ENCODE measurements around the gene LRTM2. TPM values are rescaled to one million over a fixed set of nuclear protein-coding genes. Genes with fewer than 3 reads are reported as not detected.

LRTM2 gene
- total RNA-seq, 1 experiment from 2014 or later = not detected

DNA sequence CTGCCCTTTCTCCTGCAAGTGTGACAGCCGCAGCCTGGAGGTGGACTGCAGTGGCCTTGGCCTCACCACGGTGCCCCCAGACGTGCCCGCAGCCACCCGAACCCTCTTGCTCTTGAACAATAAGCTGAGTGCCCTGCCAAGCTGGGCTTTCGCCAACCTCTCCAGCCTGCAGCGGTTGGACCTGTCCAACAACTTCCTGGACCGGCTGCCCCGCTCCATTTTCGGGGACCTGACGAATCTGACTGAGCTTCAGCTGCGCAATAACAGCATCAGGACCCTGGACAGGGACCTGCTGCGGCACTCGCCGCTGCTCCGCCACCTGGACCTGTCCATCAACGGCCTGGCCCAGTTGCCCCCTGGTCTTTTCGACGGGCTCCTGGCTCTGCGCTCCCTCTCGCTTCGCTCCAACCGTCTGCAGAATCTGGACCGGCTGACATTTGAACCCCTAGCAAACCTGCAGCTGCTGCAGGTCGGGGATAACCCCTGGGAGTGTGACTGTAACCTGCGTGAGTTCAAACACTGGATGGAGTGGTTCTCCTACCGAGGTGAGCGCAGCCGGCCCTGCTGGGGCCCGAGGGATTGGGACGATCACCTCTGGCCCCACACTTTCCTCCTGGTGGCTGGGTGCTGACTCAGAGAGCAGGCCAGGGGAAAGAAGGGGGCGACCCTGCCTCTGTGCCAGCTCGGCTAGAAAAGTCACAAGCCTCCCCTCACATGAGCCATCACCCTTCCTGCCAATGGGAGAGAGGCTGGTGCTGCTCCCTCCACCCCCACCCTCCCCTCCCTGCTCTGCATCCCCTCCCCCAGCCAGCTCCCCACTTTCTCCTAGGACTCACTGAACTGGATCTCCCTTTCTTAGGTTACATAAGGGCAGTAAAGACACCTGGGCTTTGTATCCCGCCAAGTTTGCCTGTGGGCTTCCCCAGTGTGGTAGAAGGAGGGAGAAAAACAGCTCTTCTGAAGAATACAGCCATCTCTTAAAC is 10.9 kb downstream of the LRTM2 start:
- Histone ChIP-seq H3K27ac (no peak overlapping the region), H3K27me3 (ENCODE audit: insufficient read depth, low read depth) (peaks cover 99% of the 10 kb centered on the region), H3K36me3 (ENCODE audit: low read depth) (no peaks in the 10 kb centered on the region), H4K20me1 (ENCODE audit: insufficient read depth) (peaks cover 6% of the 10 kb centered on the region; the same call in 1 of the 2 replicates), H3F3A (ENCODE audit: insufficient read depth, low read depth) (no peaks in the 10 kb centered on the region), H3K79me2 (ENCODE audit: low read depth) (no peaks in the 10 kb centered on the region), H3K4me3 (no peak overlapping the region), H2AFZ (no peak overlapping the region), H3K9me2 (ENCODE audit: insufficient read depth) (no peaks in the 10 kb centered on the region), H3K9me3 (ENCODE audit: insufficient read depth, low read depth) (no peaks in the 10 kb centered on the region), H3K4me2 (no peak overlapping the region), H3K4me1 (replicated peaks; ENCODE audit: insufficient read depth) (no peaks in the 10 kb centered on the region)
- CTCF ChIA-PET = interaction anchor here (0.6 kb wide), 1 partner anchor 1369 kb away, joined by 3 read pairs; no protein-coding TSS in a partner anchor
- peak; percentile 68 to 86 for DNase-seq
- intact Hi-C loops (cut with micrococcal nuclease; ENCODE audit: unreplicated experiment) = no loop called here
- POLR2A ChIA-PET (ENCODE audit: unreplicated experiment) = no interaction called here
- TF ChIP-seq, protein P1, sequence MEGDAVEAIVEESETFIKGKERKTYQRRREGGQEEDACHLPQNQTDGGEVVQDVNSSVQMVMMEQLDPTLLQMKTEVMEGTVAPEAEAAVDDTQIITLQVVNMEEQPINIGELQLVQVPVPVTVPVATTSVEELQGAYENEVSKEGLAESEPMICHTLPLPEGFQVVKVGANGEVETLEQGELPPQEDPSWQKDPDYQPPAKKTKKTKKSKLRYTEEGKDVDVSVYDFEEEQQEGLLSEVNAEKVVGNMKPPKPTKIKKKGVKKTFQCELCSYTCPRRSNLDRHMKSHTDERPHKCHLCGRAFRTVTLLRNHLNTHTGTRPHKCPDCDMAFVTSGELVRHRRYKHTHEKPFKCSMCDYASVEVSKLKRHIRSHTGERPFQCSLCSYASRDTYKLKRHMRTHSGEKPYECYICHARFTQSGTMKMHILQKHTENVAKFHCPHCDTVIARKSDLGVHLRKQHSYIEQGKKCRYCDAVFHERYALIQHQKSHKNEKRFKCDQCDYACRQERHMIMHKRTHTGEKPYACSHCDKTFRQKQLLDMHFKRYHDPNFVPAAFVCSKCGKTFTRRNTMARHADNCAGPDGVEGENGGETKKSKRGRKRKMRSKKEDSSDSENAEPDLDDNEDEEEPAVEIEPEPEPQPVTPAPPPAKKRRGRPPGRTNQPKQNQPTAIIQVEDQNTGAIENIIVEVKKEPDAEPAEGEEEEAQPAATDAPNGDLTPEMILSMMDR (conservative IDR thresholded peaks at IDR 0.05) = no peak
- no peak for TF ChIP-seq EZH2 (IDR thresholded peaks at IDR 0.05; ENCODE audit: low read depth)
- no TSS peak for BruUV-seq (replicated peaks)

DNA sequence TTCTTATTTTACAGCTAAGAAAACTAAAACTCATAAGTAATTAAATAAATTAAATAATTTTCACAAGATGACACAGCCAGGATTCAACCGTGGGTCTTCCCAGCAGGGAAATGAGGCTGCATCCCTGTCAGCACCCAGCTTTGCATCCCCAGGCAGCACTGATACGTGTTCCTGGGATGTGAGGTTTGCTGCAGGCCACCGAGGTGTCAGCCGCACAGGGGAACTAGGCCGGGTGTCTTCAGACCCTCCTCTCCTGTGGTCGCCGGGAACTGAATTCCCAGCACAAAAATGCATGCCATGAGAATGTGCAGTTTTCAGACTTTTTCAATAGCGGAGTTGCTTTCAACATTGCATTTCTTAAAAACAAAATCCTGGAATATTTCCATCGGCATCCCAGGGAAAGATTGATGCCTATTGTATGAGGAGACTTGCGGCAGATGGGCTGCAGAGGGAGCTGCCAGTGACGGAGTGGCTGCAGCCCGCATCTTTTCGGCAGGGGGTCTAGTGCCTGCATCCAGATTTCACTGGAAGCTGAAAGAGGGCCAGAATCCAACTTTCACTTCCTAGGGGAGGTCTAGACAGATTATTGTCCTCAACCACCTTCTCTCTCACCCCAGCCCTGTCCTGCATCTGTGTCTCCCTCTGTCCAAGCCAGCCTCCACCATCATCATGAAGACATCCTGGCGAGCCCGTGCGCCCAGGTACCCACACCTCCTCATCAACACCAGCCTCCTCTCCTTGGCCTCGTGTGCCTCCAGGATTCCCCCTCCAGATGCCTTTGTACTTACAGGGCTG is 12.6 kb downstream of the LRTM2 start:
- Histone ChIP-seq H3K4me1 (replicated peaks; ENCODE audit: insufficient read depth) (peaks cover 17% of the 10 kb centered on the region), H3K9me3 (ENCODE audit: insufficient read depth, low read depth) (no peaks in the 10 kb centered on the region), H3K4me3 (no peak overlapping the region), H3K36me3 (ENCODE audit: low read depth) (no peaks in the 10 kb centered on the region), H3K27ac (no peak overlapping the region), H3K4me2 (no peak overlapping the region), H3K9me2 (ENCODE audit: insufficient read depth) (no peaks in the 10 kb centered on the region), H3K79me2 (ENCODE audit: low read depth) (no peaks in the 10 kb centered on the region), H4K20me1 (ENCODE audit: insufficient read depth) (peaks cover 6% of the 10 kb centered on the region; the same call in 1 of the 2 replicates), H3F3A (ENCODE audit: insufficient read depth, low read depth) (no peaks in the 10 kb centered on the region; the same call in 1 of the 2 replicates), H2AFZ (no peak overlapping the region), H3K27me3 (ENCODE audit: insufficient read depth, low read depth) (peaks cover 99% of the 10 kb centered on the region)
- DNase-seq = peak in 1 of 2 experiments; percentile 30
- intact Hi-C loops (cut with micrococcal nuclease; ENCODE audit: unreplicated experiment) = no loop called here
- CTCF ChIA-PET = no interaction called here
- POLR2A ChIA-PET (ENCODE audit: unreplicated experiment) = no interaction called here
- BruUV-seq (replicated peaks) = no TSS peak
- TF ChIP-seq EZH2 (IDR thresholded peaks at IDR 0.05; ENCODE audit: low read depth) = peak; percentile 18; the same call in 1 of the 2 replicates
- TF ChIP-seq, protein P1 (conservative IDR thresholded peaks at IDR 0.05) = no peak

- POLR2A ChIA-PET (ENCODE audit: unreplicated experiment) = no interaction called here
- TF ChIP-seq, protein P1 (conservative IDR thresholded peaks at IDR 0.05) = no peak
- TF ChIP-seq EZH2 (IDR thresholded peaks at IDR 0.05; ENCODE audit: low read depth) = no peak
- no TSS peak for BruUV-seq (replicated peaks)
Observed at GRCh38 chr12:1833596-1834028, 13.2 kb downstream of the LRTM2 start.

More at GRCh38 chr12:1833596-1834028, 13.2 kb downstream of the LRTM2 start:
- no peaks in the 10 kb centered on the region for H3K9me3 ChIP-seq (ENCODE audit: insufficient read depth, low read depth)
- H3K4me2 ChIP-seq = no peak overlapping the region
- H3K27ac ChIP-seq = no peak overlapping the region
- CTCF ChIA-PET = no interaction called here
- intact Hi-C loops (cut with micrococcal nuclease; ENCODE audit: unreplicated experiment) = no loop called here
- no peak overlapping the region for H3K4me3 ChIP-seq
- no peak overlapping the region for H2AFZ ChIP-seq
- peaks cover 99% of the 10 kb centered on the region for H3K27me3 ChIP-seq (ENCODE audit: insufficient read depth, low read depth)
- H3K4me1 ChIP-seq (replicated peaks; ENCODE audit: insufficient read depth) = peaks cover 21% of the 10 kb centered on the region
- no peaks in the 10 kb centered on the region; the same call in 1 of the 2 replicates for H3F3A ChIP-seq (ENCODE audit: insufficient read depth, low read depth)
- DNase-seq = no peak
- no peaks in the 10 kb centered on the region for H3K36me3 ChIP-seq (ENCODE audit: low read depth)
- peaks cover 6% of the 10 kb centered on the region; the same call in 1 of the 2 replicates for H4K20me1 ChIP-seq (ENCODE audit: insufficient read depth)
- no peaks in the 10 kb centered on the region for H3K9me2 ChIP-seq (ENCODE audit: insufficient read depth)
- no peaks in the 10 kb centered on the region for H3K79me2 ChIP-seq (ENCODE audit: low read depth)

Measured in PC-9 (cell line).